GM18867 (cell line): ENCODE data around the gene HELZ.
"Not testable (repeated sequence)": the region's sequence is repeated elsewhere in the genome, so short reads cannot be mapped to it uniquely, and the experiment has no call there.

Source experiments
- ATAC-seq: cut with Tn5 transposase; IDR thresholded peaks from one replicate; pipeline ENCODE4 v1.9.1; 2021; ENCODE audit warnings: mild to moderate bottlenecking, moderate library complexity; ENCODE audit not compliant: unreplicated experiment

The HELZ gene

GRCh38 chr17:67229109-67229955, 15.7 kb downstream of the HELZ start:
- no peak for ATAC-seq

DNA sequence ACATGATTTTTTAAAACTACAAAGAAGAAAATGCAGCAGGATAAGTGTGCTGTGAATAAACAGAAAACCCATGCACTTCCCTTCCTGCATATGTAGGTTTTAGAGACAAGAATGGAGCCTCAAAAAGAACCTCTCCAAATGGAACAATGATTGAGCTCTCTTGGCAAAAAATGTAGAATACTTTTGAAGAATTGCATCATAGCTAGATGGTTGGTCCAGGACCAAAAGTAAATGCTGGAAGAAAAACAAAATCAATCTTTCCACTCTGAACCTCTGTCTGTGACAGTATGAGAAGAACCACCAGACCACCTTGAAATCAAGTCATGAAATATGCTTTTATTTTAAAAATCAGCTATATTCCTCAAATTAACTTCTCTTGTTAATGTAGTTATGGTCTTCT, 17.5 kb downstream of the HELZ start:
- no peak for ATAC-seq

DNA sequence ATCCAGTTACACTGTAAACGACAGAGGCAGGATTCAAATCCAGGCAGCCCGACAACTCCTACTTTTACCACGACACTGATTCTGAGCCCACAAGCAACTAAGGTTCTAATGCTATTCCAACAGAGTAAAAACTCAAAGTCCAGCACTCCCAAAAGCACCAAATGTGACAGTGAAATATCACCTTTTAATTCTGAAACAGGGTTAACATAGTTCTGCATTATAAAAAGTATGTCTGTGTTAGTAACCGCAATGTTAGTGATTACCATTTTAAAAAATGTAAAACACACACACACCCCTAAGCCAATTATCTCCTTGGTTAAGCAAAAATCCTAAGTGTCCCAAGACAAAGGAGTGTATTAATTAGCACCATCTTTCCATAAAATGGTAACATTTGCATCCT, 19.7 kb downstream of the HELZ start:
- no peak for ATAC-seq

GRCh38 chr17:67224736-67225135, 20.3 kb downstream of the HELZ start:
- ATAC-seq = no peak

- no peak for ATAC-seq
Observed at GRCh38 chr17:67223924-67224323, 21.1 kb downstream of the HELZ start.

DNA sequence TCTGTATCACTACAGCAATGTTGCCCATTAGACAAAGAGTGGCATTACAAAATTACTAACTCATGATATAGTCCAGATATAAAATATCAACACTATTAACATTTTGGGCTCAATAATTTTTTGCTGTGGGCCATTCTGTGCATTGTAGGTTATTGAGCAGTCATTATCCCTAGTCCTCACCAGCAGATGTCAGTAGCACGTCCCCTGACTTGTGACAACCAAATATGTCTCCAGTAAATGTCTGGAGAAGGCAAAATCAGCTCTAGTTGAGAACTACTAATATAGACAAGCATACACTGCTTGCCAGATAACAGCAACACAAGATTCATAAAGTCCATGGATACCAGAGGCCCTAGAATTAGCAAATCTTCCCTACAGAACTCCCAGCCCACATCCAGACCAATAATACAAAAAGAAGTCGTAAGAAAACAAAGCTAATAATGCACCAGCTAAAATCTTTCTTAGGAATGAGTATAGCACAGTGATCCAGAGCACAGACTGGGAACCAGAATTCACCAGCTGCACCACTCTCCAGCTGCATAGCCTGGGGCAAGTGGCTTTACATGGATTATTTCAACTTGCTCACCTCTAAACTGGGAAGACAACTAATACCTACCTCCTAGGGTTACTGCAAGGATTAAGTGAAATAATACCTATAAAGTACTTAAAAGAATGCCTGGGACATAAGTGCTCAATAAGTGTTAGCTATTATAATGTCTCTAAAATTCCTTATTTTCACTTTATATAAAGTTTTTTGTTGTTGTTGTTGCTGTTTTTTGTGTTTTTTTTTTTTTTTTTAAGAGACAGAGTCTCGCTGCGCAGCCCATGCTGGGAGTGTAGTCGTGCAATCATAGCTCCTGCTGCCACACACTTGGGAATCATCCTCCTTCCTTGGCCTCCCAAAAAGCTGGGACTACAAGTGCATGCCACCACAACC, 23.7 kb downstream of the HELZ start:
- ATAC-seq = no peak

- ATAC-seq = no peak
Observed at GRCh38 chr17:67218385-67218950, 26.5 kb downstream of the HELZ start.

DNA sequence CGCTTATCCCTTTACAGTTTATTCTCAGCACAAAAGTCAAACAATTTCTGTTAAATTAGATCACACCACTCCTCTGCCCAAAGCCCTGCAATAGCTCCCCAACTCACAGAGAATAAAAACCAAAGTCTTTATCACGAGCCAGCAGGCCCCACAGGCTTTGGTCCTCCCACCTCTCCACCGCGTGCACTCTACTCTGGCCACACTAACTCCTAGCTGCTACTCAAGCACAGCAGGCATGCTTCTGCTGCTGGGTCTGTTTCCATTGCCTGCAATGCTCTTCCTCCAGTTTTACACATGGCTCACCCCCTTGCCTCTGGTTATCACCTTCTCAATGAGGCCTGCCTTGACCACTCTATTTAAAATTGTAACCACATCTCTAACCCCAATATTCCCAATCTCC, 27.6 kb downstream of the HELZ start:
- no peak for ATAC-seq

- ATAC-seq = no peak
Observed at GRCh38 chr17:67216578-67217320, 28.2 kb downstream of the HELZ start.

DNA sequence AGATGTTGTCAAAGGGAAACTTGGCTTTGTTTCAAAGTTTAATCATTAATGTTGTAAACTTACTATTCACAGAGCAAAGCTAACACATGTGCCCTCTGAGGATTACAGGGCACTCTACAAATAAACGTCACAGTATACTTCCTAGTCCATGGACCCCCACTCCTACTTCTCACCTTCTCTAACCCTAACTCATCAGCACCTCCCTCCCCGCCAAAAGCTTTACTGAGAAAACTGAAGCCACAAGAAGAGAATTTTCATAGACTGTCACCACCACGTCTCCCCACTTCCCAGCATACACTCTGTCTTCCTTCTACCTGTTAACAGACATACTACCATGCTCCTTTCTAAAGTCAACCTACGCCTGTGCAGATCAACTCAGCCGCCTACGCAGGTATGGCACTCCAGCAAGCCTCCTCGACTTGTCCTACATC, 29.0 kb downstream of the HELZ start:
- no peak for ATAC-seq

DNA sequence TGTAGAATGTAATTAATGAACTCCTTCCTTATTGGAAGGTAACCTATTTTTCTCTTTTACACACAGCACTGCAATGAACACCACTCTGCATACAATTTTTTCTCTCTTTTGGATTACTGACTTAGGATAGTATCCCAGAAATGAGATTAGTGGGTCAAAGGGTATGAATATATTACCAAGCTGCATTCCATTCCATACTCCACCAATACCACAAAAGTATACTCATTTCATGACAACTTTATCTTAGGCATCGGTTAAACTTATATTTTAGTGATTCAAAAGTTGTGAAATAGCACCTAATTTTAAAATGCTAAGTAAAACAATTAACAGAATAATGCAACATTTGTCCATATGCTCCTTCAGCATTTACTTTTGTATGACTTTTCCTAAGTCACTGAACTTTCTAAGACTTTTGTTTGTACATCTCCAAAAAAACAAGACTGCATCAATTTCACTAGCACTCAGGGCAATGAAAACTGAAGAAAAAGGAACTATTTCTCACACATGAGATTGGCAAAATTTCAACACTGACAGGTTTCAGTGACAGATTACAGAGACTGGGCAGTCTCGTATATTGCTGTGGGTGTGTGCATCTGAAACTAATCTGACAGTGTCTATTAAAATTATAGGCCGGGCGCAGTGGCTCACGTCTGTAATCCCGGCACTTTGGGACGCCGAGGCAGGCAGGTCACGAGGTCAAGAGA, 32.1 kb downstream of the HELZ start:
- no peak for ATAC-seq

DNA sequence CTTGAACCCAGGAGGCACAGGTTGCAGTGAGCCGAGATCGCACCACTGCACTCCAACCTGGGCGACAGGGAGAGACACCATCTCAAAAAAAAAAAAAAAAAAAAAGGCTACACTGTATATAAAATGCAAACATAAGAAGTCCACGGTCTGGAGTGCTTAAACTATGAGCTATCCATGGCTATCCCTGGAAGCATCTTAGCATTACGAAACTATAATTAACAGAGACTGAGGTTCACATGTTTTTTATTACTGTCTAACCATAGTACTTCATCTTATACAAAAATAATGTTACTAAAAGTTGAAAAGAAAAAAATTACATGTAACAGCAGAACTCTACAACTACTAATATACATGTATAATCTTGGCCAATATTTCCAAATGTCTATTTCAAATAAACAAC, 32.8 kb downstream of the HELZ start:
- no peak for ATAC-seq

GRCh38 chr17:67211742-67212141, 33.3 kb downstream of the HELZ start:
- no peak for ATAC-seq

- no peak for ATAC-seq
Observed at GRCh38 chr17:67210915-67211314, 34.1 kb downstream of the HELZ start.

DNA sequence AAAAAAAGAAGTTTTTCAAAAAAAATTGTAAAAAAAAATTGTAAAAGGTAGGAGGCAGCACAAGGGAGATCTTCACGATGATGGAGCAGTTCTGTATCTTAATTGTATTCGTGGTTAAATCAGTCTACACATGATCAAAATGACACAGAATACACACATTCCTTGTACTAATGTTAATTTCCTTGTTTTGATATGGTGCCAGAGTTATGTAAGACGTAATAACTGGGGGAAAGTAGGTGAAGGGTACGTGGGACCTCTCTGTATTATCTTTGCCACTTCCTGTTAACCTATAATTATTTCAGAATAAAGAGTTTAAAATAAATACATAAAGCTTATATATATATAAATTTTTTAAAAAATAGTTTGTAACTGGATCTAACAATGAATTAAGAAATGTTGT, 36.8 kb downstream of the HELZ start:
- ATAC-seq = no peak

- ATAC-seq = no peak
Observed at GRCh38 chr17:67203818-67204217, 41.2 kb downstream of the HELZ start.

DNA sequence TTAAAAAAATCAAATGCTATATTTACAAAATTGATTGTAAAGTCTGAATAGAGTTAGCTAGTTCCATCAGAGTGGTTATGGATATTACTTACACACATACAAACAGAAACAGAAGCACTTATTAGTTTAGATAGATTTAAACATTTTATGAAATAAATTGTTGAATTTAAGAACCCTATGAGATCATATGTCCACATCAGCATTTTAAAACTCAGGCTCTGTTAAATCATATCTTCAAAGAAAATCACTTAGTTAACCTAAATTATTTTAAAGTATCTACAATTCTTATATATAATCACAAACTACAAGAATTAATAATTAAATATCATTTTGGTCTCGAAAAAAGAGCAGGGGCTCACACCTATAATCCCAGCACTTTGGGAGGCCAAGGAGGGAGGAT, 42.5 kb downstream of the HELZ start:
- no peak for ATAC-seq

- no peak for ATAC-seq
Observed at GRCh38 chr17:67200727-67201301, 44.2 kb downstream of the HELZ start.

DNA sequence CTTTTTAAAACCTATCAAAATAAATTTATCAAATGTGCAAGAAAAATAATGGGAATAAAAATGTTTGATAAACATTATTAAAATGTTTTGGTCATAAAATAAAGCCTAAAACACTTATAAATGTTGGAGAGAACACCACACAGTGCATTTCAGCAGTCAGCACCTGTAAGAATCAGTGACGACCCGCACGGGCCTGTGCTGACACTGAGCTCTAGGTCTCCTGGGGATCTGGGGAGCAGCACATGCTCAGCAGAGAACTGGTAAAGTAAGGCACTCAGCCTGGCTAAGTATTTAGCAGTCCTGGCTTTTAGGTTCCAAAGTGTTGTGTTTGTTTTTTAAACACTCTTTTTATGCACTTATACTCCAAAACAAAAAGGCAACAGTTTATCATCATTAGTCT, 46.9 kb downstream of the HELZ start:
- no peak for ATAC-seq

DNA sequence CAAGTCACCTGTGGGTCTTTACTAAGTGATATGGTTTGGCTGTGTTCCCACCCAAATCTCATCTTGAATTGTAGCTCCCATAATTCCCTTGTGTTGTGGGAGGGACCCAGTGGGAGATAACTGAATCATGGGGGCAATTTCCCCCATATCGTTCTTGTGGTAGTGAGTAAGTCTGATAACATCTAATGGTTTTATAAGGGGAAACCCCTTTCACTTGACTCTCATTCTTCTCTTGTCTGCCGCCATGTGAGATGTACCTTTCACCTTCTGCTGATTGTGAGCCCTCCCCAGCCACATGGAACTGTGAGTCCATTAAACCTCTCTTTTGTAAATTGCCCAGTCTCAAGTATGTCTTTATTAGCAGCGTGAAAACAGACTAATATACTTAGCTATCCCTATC, 48.0 kb downstream of the HELZ start:
- not testable (repeated sequence) for ATAC-seq
